Mesothelial cell of epicardium (in vitro differentiated cells): ENCODE measurements around the gene POU3F3. TPM values are rescaled to one million over a fixed set of nuclear protein-coding genes. Genes with fewer than 3 reads are reported as not detected.

Experiments used
- DNase-seq, 2 experiments: peaks; one replicate each; pipeline ENCODE4 v3.0.0; 2021; ENCODE audit warnings: low spot score in 2 of 2; ENCODE audit not compliant: unreplicated experiment in 2 of 2
- H3K27ac Mint-ChIP-seq: 2 replicates; pipeline ENCODE4 v1.8.0; 2021; ENCODE audit warnings: mixed read lengths
- H3K27me3 Mint-ChIP-seq: 2 replicates; pipeline ENCODE4 v1.8.0; 2021; ENCODE audit warnings: low read depth, mixed read lengths
- H3K36me3 Mint-ChIP-seq: 2 replicates; pipeline ENCODE4 v1.8.0; 2021; ENCODE audit warnings: mixed read lengths
- H3K4me1 Mint-ChIP-seq: 2 replicates; pipeline ENCODE4 v1.8.0; 2021; ENCODE audit warnings: mixed read lengths
- H3K4me3 Mint-ChIP-seq: 2 replicates; pipeline ENCODE4 v1.8.0; 2021; ENCODE audit warnings: mild to moderate bottlenecking, moderate library complexity, mixed read lengths
- H3K9me3 Mint-ChIP-seq: 2 replicates; pipeline ENCODE4 v1.8.0; 2021; ENCODE audit warnings: mixed read lengths
- CTCF ChIP-seq: fragments of 200-600 bp; sonication (generic); IDR thresholded peaks from one replicate; pipeline ENCODE4 v1.5.0; 2021; ENCODE audit warnings: antibody characterized with exemption; ENCODE audit not compliant: unreplicated experiment
- total RNA-seq: library from RNA; stranded (reverse); gene quantifications from 3 replicates; pipeline ENCODE4 v1.2.1, GENCODE V29; 2021

The POU3F3 gene
- total RNA-seq, 1 donor from 2014 or later: not detected

GRCh38 chr2:104868505-104868866, 14.6 kb downstream of the POU3F3 start:
- no peak for TF ChIP-seq CTCF
- Mint-ChIP-seq H3K27ac (no peak overlapping the region), H3K27me3 (peaks cover 99% of the 10 kb centered on the region), H3K4me1 (peaks cover 11% of the 10 kb centered on the region), H3K4me3 (no peak overlapping the region), H3K9me3 (no peaks in the 10 kb centered on the region), H3K36me3 (no peaks in the 10 kb centered on the region)
- no peak for DNase-seq

- Mint-ChIP-seq H3K27me3 (peaks cover 99% of the 10 kb centered on the region), H3K27ac (no peak overlapping the region), H3K4me3 (no peak overlapping the region), H3K4me1 (peaks cover 11% of the 10 kb centered on the region), H3K36me3 (no peaks in the 10 kb centered on the region), H3K9me3 (no peaks in the 10 kb centered on the region)
- TF ChIP-seq CTCF: no peak
- no peak for DNase-seq
Observed at GRCh38 chr2:104870100-104870975, 16.4 kb downstream of the POU3F3 start.

GRCh38 chr2:104871649-104871971, 17.7 kb downstream of the POU3F3 start:
- Mint-ChIP-seq H3K4me1 (peaks cover 11% of the 10 kb centered on the region), H3K27me3 (peaks cover 99% of the 10 kb centered on the region), H3K9me3 (no peaks in the 10 kb centered on the region), H3K27ac (no peak overlapping the region), H3K36me3 (no peaks in the 10 kb centered on the region), H3K4me3 (peak overlapping the region; percentile 51)
- TF ChIP-seq CTCF: no peak
- no peak for DNase-seq

- H3K9me3 Mint-ChIP-seq: no peaks in the 10 kb centered on the region
- no peak for DNase-seq
- H3K4me1 Mint-ChIP-seq: peaks cover 11% of the 10 kb centered on the region
- peaks cover 99% of the 10 kb centered on the region for H3K27me3 Mint-ChIP-seq
- TF ChIP-seq CTCF: no peak
- H3K4me3 Mint-ChIP-seq: peak overlapping the region; percentile 66
- H3K27ac Mint-ChIP-seq: no peak overlapping the region
- H3K36me3 Mint-ChIP-seq: no peaks in the 10 kb centered on the region
Observed at GRCh38 chr2:104871972-104872865, 18.3 kb downstream of the POU3F3 start.

- Mint-ChIP-seq H3K9me3 (no peaks in the 10 kb centered on the region), H3K27ac (no peak overlapping the region), H3K4me1 (peaks cover 11% of the 10 kb centered on the region), H3K27me3 (peaks cover 98% of the 10 kb centered on the region), H3K4me3 (peak overlapping the region; percentile 66), H3K36me3 (no peaks in the 10 kb centered on the region)
- peak in 1 of 2 experiments; percentile 69 for DNase-seq
- peak; percentile 13 for TF ChIP-seq CTCF
Observed at GRCh38 chr2:104872866-104873688, 19.2 kb downstream of the POU3F3 start.
